A673 (cell line): ENCODE data around the gene ARHGAP6.

Experiments
- CTCF ChIP-seq: fragments of 300-800, 200-600 bp; sonication (generic); conservative IDR thresholded peaks from 2 replicates; pipeline ENCODE4 v1.5.1; 2017; ENCODE audit warnings: low read depth, mild to moderate bottlenecking, antibody characterized with exemption, low read length, moderate library complexity, mixed read lengths
- EZH2 ChIP-seq: fragments of 200-600 bp; sonication (generic); IDR thresholded peaks from 2 replicates; pipeline ENCODE4 v1.6.1; 2017; ENCODE audit warnings: borderline replicate concordance, low read depth, mild to moderate bottlenecking, mixed read lengths, antibody characterized with exemption, low read length; ENCODE audit not compliant: poor library complexity, severe bottlenecking

- TF ChIP-seq CTCF (no peak), EZH2 (no peak)
These were observed 201.3 kb downstream of the ARHGAP6 start for GRCh38 chrX:11464380-11464779.
